ENCODE measurements around the gene FAM135A.

- TF ChIP-seq EZH2 (IDR thresholded peaks at IDR 0.05; ENCODE audit: borderline replicate concordance, low read length), result no peak
- TF ChIP-seq CTCF (IDR thresholded peaks at IDR 0.05; ENCODE audit: low read length), result no peak
Measured at GRCh38 chr6:70590400-70590799, 177.1 kb downstream of the FAM135A start.

Data from OCI-LY1 (cell line).